ENCODE results near the gene CIRBP.
A peak's percentile ranks its signal among the peaks of the same experiment; 100 is the strongest.

The CIRBP gene

GRCh38 chr19:1311543-1312091 lies 42.5 kb downstream of the CIRBP start:
- Histone ChIP-seq H3K36me3 (ENCODE audit: control insufficient read depth in 1 of 2, insufficient read depth in 2 of 2, low read length in 2 of 2) (no peaks in the 10 kb centered on the region), H2AK5ac (ENCODE audit: low read length) (no peak overlapping the region), H3K27me3 (ENCODE audit: insufficient read depth, low read length) (peaks cover 4% of the 10 kb centered on the region), H3K79me2 (ENCODE audit: control insufficient read depth, insufficient read depth, low read length, poor library complexity) (no peaks in the 10 kb centered on the region), H2BK12ac (ENCODE audit: low read length) (no peak overlapping the region), H3K4me1 (ENCODE audit: control insufficient read depth in 1 of 2, insufficient read depth in 2 of 2, low read length in 2 of 2) (peaks cover 9 to 11% of the 10 kb centered on the region in 2 experiments), H4K12ac (ENCODE audit: low read depth, low read length) (no peak overlapping the region), H3K4me2 (ENCODE audit: low read length) (no peak overlapping the region), H3K4ac (ENCODE audit: low read depth, low read length) (no peak overlapping the region), H2BK120ac (ENCODE audit: insufficient read depth, low read length, poor library complexity) (no peak overlapping the region), H3K23ac (ENCODE audit: low read length) (no peak overlapping the region), H4K91ac (ENCODE audit: low read depth, low read length) (no peak overlapping the region), H2BK5ac (ENCODE audit: low read depth, low read length, poor library complexity) (no peak overlapping the region), H4K8ac (ENCODE audit: low read depth, low read length) (no peak overlapping the region), H3K79me1 (ENCODE audit: low read length) (no peaks in the 10 kb centered on the region), H3K14ac (ENCODE audit: low read length) (no peak overlapping the region), H3K9ac (ENCODE audit: low read length) (no peak overlapping the region), H3K18ac (ENCODE audit: low read length) (no peak overlapping the region), H3K4me3 (ENCODE audit: low read depth, low read length) (no peak overlapping the region), H2AFZ (ENCODE audit: insufficient read depth, low read length, poor library complexity) (no peak overlapping the region), H3K27ac (ENCODE audit: low read depth, low read length) (no peak overlapping the region), H3K9me3 (ENCODE audit: insufficient read depth, low read depth, low read length) (peaks cover 4% of the 10 kb centered on the region)
- WGBS (ENCODE audit: extremely low coverage, insufficient coverage, insufficient read length): no CpG with 5 or more reads among the region's 21 CpGs
- no peak for DNase-seq

- H2AK5ac ChIP-seq (ENCODE audit: low read length): no peak overlapping the region
- no peak overlapping the region for H3K9ac ChIP-seq (ENCODE audit: low read length)
- H3K18ac ChIP-seq (ENCODE audit: low read length): no peak overlapping the region
- no peaks in the 10 kb centered on the region for H3K79me2 ChIP-seq (ENCODE audit: control insufficient read depth, insufficient read depth, low read length, poor library complexity)
- peak; percentile 61 to 76 for DNase-seq
- peaks cover 4% of the 10 kb centered on the region for H3K27me3 ChIP-seq (ENCODE audit: insufficient read depth, low read length)
- WGBS (ENCODE audit: extremely low coverage, insufficient coverage, insufficient read length): no CpG with 5 or more reads among the region's 61 CpGs
- H3K4me1 ChIP-seq (ENCODE audit: control insufficient read depth in 1 of 2, insufficient read depth in 2 of 2, low read length in 2 of 2): peaks cover 9 to 11% of the 10 kb centered on the region in 2 experiments
- no peak overlapping the region for H4K12ac ChIP-seq (ENCODE audit: low read depth, low read length)
- no peak overlapping the region for H2BK120ac ChIP-seq (ENCODE audit: insufficient read depth, low read length, poor library complexity)
- peaks cover 4% of the 10 kb centered on the region for H3K9me3 ChIP-seq (ENCODE audit: insufficient read depth, low read depth, low read length)
- H3K4me2 ChIP-seq (ENCODE audit: low read length): no peak overlapping the region
- no peak overlapping the region for H4K91ac ChIP-seq (ENCODE audit: low read depth, low read length)
- H3K27ac ChIP-seq (ENCODE audit: low read depth, low read length): no peak overlapping the region
- H3K4ac ChIP-seq (ENCODE audit: low read depth, low read length): no peak overlapping the region
- no peak overlapping the region for H2BK12ac ChIP-seq (ENCODE audit: low read length)
- H3K23ac ChIP-seq (ENCODE audit: low read length): no peak overlapping the region
- no peak overlapping the region for H4K8ac ChIP-seq (ENCODE audit: low read depth, low read length)
- no peaks in the 10 kb centered on the region for H3K36me3 ChIP-seq (ENCODE audit: control insufficient read depth in 1 of 2, insufficient read depth in 2 of 2, low read length in 2 of 2)
- H2AFZ ChIP-seq (ENCODE audit: insufficient read depth, low read length, poor library complexity): no peak overlapping the region
- no peak overlapping the region for H3K4me3 ChIP-seq (ENCODE audit: low read depth, low read length)
- no peak overlapping the region for H3K14ac ChIP-seq (ENCODE audit: low read length)
- H3K79me1 ChIP-seq (ENCODE audit: low read length): no peaks in the 10 kb centered on the region
- no peak overlapping the region for H2BK5ac ChIP-seq (ENCODE audit: low read depth, low read length, poor library complexity)
Measured at GRCh38 chr19:1312767-1313694, 43.9 kb downstream of the CIRBP start.

- Histone ChIP-seq H3K4me1 (ENCODE audit: control insufficient read depth in 1 of 2, insufficient read depth in 2 of 2, low read length in 2 of 2) (peaks cover 9 to 11% of the 10 kb centered on the region in 2 experiments), H2BK5ac (ENCODE audit: low read depth, low read length, poor library complexity) (no peak overlapping the region), H3K9ac (ENCODE audit: low read length) (no peak overlapping the region), H3K14ac (ENCODE audit: low read length) (no peak overlapping the region), H3K79me2 (ENCODE audit: control insufficient read depth, insufficient read depth, low read length, poor library complexity) (no peaks in the 10 kb centered on the region), H3K4ac (ENCODE audit: low read depth, low read length) (no peak overlapping the region), H2AK5ac (ENCODE audit: low read length) (peak overlapping the region; percentile 49), H2AFZ (ENCODE audit: insufficient read depth, low read length, poor library complexity) (no peak overlapping the region), H3K27ac (ENCODE audit: low read depth, low read length) (no peak overlapping the region), H4K12ac (ENCODE audit: low read depth, low read length) (no peak overlapping the region), H3K9me3 (ENCODE audit: insufficient read depth, low read depth, low read length) (peaks cover 4% of the 10 kb centered on the region), H3K79me1 (ENCODE audit: low read length) (no peaks in the 10 kb centered on the region), H4K91ac (ENCODE audit: low read depth, low read length) (peak overlapping the region; percentile 8), H3K36me3 (ENCODE audit: control insufficient read depth in 1 of 2, insufficient read depth in 2 of 2, low read length in 2 of 2) (no peaks in the 10 kb centered on the region), H3K23ac (ENCODE audit: low read length) (no peak overlapping the region), H3K18ac (ENCODE audit: low read length) (no peak overlapping the region), H2BK120ac (ENCODE audit: insufficient read depth, low read length, poor library complexity) (no peak overlapping the region), H3K4me3 (ENCODE audit: low read depth, low read length) (no peak overlapping the region), H2BK12ac (ENCODE audit: low read length) (peak overlapping the region; percentile 67), H3K27me3 (ENCODE audit: insufficient read depth, low read length) (peaks cover 4% of the 10 kb centered on the region), H4K8ac (ENCODE audit: low read depth, low read length) (no peak overlapping the region), H3K4me2 (ENCODE audit: low read length) (no peak overlapping the region)
- no CpG with 5 or more reads among the region's 32 CpGs for WGBS (ENCODE audit: extremely low coverage, insufficient coverage, insufficient read length)
- DNase-seq: no peak
Measured at GRCh38 chr19:1313695-1314613, 44.8 kb downstream of the CIRBP start.

- Histone ChIP-seq H2BK5ac (ENCODE audit: low read depth, low read length, poor library complexity) (no peak overlapping the region), H4K12ac (ENCODE audit: low read depth, low read length) (no peak overlapping the region), H3K4me2 (ENCODE audit: low read length) (peak overlapping the region; percentile 58), H3K27ac (ENCODE audit: low read depth, low read length) (no peak overlapping the region), H3K27me3 (ENCODE audit: insufficient read depth, low read length) (peaks cover 4% of the 10 kb centered on the region), H2BK12ac (ENCODE audit: low read length) (no peak overlapping the region), H3K9me3 (ENCODE audit: insufficient read depth, low read depth, low read length) (peaks cover 4% of the 10 kb centered on the region), H3K79me1 (ENCODE audit: low read length) (no peaks in the 10 kb centered on the region), H2BK120ac (ENCODE audit: insufficient read depth, low read length, poor library complexity) (no peak overlapping the region), H3K79me2 (ENCODE audit: control insufficient read depth, insufficient read depth, low read length, poor library complexity) (no peaks in the 10 kb centered on the region), H2AFZ (ENCODE audit: insufficient read depth, low read length, poor library complexity) (no peak overlapping the region), H3K4me3 (ENCODE audit: low read depth, low read length) (no peak overlapping the region), H4K91ac (ENCODE audit: low read depth, low read length) (no peak overlapping the region), H3K36me3 (ENCODE audit: control insufficient read depth in 1 of 2, insufficient read depth in 2 of 2, low read length in 2 of 2) (no peaks in the 10 kb centered on the region), H3K14ac (ENCODE audit: low read length) (no peak overlapping the region), H4K8ac (ENCODE audit: low read depth, low read length) (no peak overlapping the region), H3K4me1 (ENCODE audit: control insufficient read depth in 1 of 2, insufficient read depth in 2 of 2, low read length in 2 of 2) (peaks cover 9 to 11% of the 10 kb centered on the region in 2 experiments), H3K4ac (ENCODE audit: low read depth, low read length) (no peak overlapping the region), H3K9ac (ENCODE audit: low read length) (no peak overlapping the region), H3K18ac (ENCODE audit: low read length) (no peak overlapping the region), H3K23ac (ENCODE audit: low read length) (no peak overlapping the region), H2AK5ac (ENCODE audit: low read length) (no peak overlapping the region)
- DNase-seq: peak in 1 of 2 donors; percentile 39
- WGBS (ENCODE audit: extremely low coverage, insufficient coverage, insufficient read length): no CpG with 5 or more reads among the region's 58 CpGs
Measured at GRCh38 chr19:1315470-1316166, 46.5 kb downstream of the CIRBP start.
